ENCODE measurements around the gene SFXN5.
A peak's percentile ranks its signal among the peaks of the same experiment; 100 is the strongest.

- TF ChIP-seq CTCF (optimal IDR thresholded peaks at IDR 0.05 in 1 of 3, IDR thresholded peaks at IDR 0.05 in 1 of 3, conservative IDR thresholded peaks at IDR 0.05 in 1 of 3; ENCODE audit: extremely low read depth in 1 of 3, insufficient read depth in 2 of 3, low read length in 3 of 3) (no peak), EZH2 (IDR thresholded peaks at IDR 0.05; ENCODE audit: low read length) (peak; percentile 95)
Measured at GRCh38 chr2:72916743-72917137, 154.8 kb downstream of the SFXN5 start.
